Brain microvascular endothelial cell (primary cell): ENCODE results near the gene NSUN2.

Experiments
- DNase-seq: peaks from one replicate; pipeline ENCODE4 v3.0.0-alpha.2; 2020
- H3K27ac ChIP-seq: fragments of 250-450 bp; sonication (Bioruptor Pico); 2 replicates; pipeline ENCODE4 v1.5.1; 2020; ENCODE audit warnings: mild to moderate bottlenecking, moderate library complexity
- H3K27me3 ChIP-seq: fragments of 250-450 bp; sonication (Bioruptor Pico); replicated peaks from 2 replicates; pipeline ENCODE4 v1.5.1; 2020; ENCODE audit warnings: mild to moderate bottlenecking
- H3K36me3 ChIP-seq: fragments of 250-450 bp; sonication (Bioruptor Pico); replicated peaks from 2 replicates; pipeline ENCODE4 v1.5.1; 2020; ENCODE audit warnings: mild to moderate bottlenecking
- H3K4me3 ChIP-seq: 2 replicates; pipeline ENCODE4 v1.5.1; 2011; ENCODE audit warnings: low read depth, mild to moderate bottlenecking, control low read depth, low read length, moderate library complexity
- CTCF ChIP-seq: IDR thresholded peaks from 2 replicates; pipeline ENCODE4 v1.5.1; 2011; ENCODE audit warnings: low read depth, mild to moderate bottlenecking, moderate library complexity, low read length, control low read depth, inconsistent platforms; ENCODE audit errors: missing control alignments
- in situ Hi-C: cut with HindIII; loops from 2 replicates; pipeline ENCODE4 v1.10.0; 2017; ENCODE audit warnings: low sequenced_read_pairs, low pct_ligation_motif_present

NSUN2 gene

DNA sequence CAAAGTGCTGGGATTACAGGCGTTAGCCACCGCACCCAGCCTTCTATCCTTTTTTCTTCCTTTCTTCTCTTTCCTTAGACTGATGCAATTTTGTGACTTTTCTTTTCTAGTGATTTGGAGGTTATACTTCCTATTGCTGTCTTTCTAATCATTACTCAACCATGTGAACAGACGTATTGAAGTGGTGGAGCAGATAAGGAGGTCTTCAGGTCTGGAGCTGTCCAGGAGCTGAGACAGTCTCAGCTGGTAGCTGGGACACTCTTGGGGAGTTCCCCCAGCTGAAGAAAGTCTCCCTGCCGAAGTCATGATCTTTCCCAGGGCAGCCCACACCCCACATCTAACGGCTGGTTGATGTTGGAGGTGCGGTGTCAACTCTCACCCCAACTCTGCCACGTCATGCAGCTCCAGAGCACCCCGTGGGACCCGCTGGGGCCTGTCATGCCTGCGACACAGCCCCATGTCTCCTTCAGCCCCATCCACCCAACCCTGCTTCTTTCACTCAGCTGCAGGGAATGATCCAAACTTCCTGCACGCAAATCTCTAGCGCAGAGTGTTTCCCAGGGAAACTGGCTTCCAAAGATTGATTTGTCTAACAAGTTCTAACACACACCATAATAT, 41.1 kb downstream of the NSUN2 start:
- no peak for TF ChIP-seq CTCF
- no peaks in the 10 kb centered on the region for H3K27me3 ChIP-seq
- DNase-seq: no peak
- in situ Hi-C loops: no loop called here
- H3K4me3 ChIP-seq: no peak overlapping the region
- H3K27ac ChIP-seq: no peak overlapping the region
- H3K36me3 ChIP-seq: peaks cover 6% of the 10 kb centered on the region

- Histone ChIP-seq H3K27me3 (no peaks in the 10 kb centered on the region), H3K4me3 (no peak overlapping the region), H3K27ac (no peak overlapping the region), H3K36me3 (no peaks in the 10 kb centered on the region)
- in situ Hi-C loops: no loop called here
- TF ChIP-seq CTCF: no peak
- no peak for DNase-seq
Observed at GRCh38 chr5:6590581-6590980, 42.3 kb downstream of the NSUN2 start.

DNA sequence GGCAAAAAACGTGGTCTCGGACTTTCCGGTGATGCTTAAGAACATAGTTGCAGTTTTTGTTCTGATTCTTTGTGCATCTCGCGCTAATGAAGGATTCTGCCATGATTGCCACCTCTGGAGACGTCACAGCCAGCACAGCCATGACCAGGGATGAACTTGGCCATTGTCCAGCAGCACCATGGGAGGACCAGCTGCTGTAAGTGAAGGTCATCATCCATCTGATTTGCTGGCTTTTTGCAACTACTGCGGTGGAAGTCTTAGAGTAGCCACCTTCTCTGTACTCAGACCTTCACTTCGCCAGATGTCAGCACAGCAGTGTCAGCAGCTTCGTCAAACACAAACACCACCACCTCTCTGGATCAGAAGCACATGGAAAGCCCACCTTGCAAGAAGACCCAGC, 45.7 kb downstream of the NSUN2 start:
- in situ Hi-C loops: no loop called here

DNA sequence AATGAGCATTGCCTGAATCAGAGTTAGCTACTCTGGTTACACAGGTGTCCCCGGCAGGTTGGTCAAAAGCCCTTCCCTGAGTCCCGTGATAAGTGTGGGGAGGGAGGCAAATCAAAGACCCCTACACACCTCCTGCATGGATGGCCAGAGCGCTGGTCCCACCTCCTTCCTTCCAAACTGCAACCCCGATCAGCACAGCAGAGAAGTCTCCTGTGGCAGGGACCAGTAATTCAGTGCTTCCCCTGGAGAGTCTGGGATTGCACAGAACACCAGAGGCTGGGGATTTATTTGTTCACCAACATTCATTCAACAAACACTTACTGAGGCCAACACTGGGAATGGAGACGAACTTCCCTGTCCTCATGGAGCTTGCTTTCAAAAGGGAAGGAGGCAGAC, 46.2 kb downstream of the NSUN2 start:
- TF ChIP-seq CTCF: no peak
- Histone ChIP-seq H3K27ac (no peak overlapping the region), H3K27me3 (peaks cover 13% of the 10 kb centered on the region), H3K4me3 (no peak overlapping the region), H3K36me3 (no peaks in the 10 kb centered on the region)
- no peak for DNase-seq
- in situ Hi-C loops: no loop called here

More for the DNA sequence above, 45.7 kb downstream of the NSUN2 start:
- H3K27me3 ChIP-seq: peaks cover 13% of the 10 kb centered on the region
- H3K27ac ChIP-seq: no peak overlapping the region
- no peak for TF ChIP-seq CTCF
- no peak for DNase-seq
- H3K4me3 ChIP-seq: no peak overlapping the region
- H3K36me3 ChIP-seq: no peaks in the 10 kb centered on the region

DNA sequence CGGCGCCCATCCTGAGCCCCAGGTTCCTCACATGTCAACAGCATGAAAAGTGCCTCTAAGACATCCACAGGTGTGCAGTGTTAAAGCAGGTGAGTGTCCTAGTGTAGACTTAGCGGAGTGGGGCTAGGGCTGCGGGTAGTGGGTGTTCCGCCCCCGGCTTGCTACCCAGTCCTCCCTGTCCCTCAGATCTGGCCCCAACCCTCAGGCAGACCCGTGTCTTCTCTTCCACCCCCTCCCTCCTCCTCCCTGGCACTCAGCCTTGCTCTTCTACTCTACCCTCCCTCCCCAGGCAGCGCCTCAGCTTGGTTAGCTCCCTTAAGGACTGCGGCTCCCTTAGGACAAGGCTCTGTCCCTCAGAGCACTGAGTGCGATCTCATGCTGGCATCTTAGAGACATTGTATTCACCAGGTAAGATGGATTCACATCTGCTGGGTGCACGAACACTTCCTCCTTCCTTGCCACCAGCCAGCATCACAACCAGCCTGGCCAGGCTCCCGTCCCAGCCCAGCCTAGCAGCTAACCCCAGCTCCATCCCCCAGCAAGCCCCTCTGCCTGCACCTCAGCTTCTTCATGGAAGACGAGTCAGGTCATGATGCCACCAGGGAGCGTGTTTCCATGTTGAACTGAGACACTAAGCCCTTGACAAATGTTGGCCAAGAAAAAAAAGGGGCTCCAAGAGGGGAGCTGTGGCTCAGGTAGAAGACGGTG, 46.8 kb downstream of the NSUN2 start:
- Histone ChIP-seq H3K27ac (no peak overlapping the region), H3K36me3 (no peaks in the 10 kb centered on the region), H3K27me3 (peaks cover 15% of the 10 kb centered on the region), H3K4me3 (no peak overlapping the region)
- in situ Hi-C loops: no loop called here
- no peak for DNase-seq
- TF ChIP-seq CTCF: no peak
